C4-2B (cell line): ENCODE measurements around the gene L1CAM.

ENCODE experiments used
- H3K27ac ChIP-seq: fragments of 450-650 bp; 2 replicates; pipeline ENCODE4 v1.5.1; 2017
- ZFX ChIP-seq: fragments of 450-650 bp; IDR thresholded peaks from 2 replicates; pipeline ENCODE4 v1.6.1; 2017
- TF ChIP-seq, protein P1 (sequence below): fragments of 450-650 bp; conservative IDR thresholded peaks from 2 replicates; pipeline ENCODE4 v1.5.1; 2017; ENCODE audit warnings: mild to moderate bottlenecking

The L1CAM gene

DNA sequence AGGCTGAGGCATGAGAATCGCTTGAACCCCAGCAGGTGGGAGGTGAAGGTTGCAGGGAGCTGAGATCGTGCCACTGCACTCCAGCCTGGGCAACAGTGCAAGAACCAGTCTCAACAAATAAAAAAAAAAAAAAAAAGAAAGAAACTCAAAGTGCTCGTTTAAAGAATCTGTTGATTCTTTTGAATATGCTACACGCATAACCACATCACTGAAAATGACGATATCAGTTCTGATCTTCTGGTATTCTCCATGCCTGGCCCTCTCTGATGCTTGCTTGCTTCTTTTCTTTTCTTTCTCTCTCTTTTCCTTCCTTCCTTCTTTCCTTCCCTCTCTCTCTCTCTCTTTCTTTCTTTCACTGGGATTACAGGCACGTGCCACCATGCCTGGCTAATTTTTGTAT is 25.8 kb upstream of the L1CAM start:
- H3K27ac ChIP-seq = no peak overlapping the region
- TF ChIP-seq, protein P1, sequence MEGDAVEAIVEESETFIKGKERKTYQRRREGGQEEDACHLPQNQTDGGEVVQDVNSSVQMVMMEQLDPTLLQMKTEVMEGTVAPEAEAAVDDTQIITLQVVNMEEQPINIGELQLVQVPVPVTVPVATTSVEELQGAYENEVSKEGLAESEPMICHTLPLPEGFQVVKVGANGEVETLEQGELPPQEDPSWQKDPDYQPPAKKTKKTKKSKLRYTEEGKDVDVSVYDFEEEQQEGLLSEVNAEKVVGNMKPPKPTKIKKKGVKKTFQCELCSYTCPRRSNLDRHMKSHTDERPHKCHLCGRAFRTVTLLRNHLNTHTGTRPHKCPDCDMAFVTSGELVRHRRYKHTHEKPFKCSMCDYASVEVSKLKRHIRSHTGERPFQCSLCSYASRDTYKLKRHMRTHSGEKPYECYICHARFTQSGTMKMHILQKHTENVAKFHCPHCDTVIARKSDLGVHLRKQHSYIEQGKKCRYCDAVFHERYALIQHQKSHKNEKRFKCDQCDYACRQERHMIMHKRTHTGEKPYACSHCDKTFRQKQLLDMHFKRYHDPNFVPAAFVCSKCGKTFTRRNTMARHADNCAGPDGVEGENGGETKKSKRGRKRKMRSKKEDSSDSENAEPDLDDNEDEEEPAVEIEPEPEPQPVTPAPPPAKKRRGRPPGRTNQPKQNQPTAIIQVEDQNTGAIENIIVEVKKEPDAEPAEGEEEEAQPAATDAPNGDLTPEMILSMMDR = no peak
- no peak for TF ChIP-seq ZFX

DNA sequence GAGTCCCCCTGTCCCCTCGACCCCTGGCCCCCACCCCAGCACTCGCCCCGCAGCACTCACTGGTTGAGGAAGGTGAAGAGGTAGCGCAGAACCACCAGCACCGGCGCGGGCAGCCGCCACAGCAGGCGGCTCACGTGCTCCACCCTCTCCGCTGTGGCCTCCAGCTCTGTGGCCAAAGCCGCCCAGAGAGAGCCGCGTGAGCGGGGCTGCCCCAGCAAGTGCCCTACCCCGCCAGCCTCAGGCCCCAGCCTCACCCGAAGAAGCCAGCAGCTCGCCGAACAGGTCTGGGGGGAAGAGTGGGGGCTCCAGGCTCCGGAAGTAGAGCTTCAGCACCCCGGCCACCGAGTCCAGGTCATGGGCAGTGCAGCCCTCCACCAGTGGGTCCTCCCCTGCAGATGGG is 24.5 kb upstream of the L1CAM start:
- no peak overlapping the region; the same call in 1 of the 2 replicates for H3K27ac ChIP-seq
- TF ChIP-seq, protein P1 = no peak
- no peak for TF ChIP-seq ZFX

DNA sequence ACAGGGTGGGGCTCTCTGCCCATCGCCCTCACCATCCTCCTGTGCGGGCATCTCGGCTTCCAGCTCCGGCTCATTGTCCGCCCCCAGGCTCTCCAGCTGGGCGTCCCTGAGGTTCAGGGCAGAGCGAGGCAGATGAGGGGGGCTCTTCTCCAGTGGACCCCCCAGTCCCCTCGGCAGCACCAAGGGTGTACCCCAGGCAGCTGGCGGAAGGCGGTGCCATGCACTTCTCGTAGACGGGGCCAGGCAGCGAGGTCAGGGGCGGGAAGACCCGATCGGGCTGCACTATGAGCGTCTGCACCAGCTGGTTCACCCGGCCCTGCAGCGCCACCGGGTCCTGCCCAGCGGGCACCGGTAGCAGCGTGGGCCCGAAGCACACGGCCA is 24.0 kb upstream of the L1CAM start:
- no peak overlapping the region; the same call in 1 of the 2 replicates for H3K27ac ChIP-seq

DNA sequence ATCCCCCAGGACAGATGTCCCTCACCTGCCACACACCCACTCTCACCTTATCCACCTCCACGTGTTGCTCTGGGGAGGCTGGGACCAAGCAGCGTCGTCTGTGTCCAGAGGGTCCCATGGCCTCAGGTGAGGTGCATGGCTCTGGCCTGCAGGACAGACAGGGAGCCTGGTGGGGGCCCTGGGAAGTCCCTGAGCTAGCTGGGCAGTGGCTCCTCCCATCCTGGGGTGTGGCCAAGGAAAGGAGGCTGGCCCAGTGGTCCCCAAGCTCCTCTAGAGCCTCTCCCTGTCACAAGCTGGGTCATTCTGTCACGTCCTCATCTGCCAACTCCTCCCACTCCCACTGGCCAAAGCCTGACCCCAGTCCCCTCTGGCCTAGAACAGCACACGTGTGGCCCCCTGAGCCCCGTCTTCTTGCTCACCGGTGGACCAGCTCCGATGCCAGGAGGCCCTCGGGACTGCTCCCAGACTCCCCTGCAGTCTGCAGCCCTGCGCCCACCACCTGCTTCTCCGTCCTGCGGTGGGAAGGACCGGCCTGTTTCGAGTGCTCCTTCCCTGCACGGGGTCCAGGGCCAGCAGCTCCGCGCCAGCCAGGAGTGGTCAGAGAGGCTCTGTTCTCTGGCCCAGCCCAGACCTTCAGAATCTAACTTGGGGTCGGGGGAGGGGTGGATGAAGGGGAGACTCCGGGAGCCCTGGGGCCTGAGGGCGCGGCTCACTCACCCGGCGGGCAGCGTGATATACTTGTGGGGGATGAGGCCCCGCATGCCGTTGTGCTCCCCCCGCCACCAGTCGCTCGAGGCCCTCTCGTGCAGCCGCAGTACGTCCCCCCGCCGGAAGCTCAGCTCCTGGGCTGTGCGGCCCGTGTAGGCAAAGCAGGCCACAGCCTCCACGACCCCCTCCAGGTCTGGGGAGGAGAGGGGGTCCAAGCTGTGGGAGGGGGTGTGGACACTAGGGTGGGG is 23.3 kb upstream of the L1CAM start:
- TF ChIP-seq ZFX = no peak
- TF ChIP-seq, protein P1 = no peak
- no peak overlapping the region for H3K27ac ChIP-seq

More for the DNA sequence above, 24.0 kb upstream of the L1CAM start:
- TF ChIP-seq ZFX = no peak
- TF ChIP-seq, protein P1 = no peak

DNA sequence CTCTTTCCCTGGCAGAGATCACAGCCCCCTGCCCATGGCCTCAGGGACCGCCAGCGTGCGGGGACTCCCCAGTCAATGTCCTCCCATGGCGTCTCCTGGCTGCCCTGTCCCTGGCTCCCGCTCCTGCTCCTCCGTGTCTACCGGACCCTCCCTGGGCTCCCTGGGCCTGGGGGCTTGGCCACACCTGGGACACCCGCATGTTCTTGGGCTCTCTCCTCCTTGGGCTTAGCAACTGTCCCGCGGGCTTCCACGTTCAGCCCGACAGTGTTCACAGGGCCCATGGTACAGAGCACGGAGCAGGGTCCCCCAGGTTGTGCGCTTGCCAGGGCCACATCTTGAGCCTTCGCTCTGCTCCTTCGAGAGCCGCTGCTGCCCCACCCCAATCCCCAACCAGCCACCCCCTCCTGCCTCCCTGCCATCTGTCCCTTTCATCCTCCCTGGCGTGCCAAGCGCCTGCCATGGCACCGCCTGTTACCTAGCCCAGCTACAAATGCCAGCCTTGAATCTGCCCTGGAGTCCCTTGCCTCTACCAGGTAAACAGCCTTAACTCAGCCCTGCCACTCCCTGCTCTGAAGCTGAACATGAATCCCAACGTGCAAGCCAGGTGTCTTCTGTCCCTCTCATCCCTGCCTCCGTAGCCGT is 22.4 kb upstream of the L1CAM start:
- H3K27ac ChIP-seq = no peak overlapping the region
- no peak for TF ChIP-seq ZFX
- TF ChIP-seq, protein P1 = no peak

DNA sequence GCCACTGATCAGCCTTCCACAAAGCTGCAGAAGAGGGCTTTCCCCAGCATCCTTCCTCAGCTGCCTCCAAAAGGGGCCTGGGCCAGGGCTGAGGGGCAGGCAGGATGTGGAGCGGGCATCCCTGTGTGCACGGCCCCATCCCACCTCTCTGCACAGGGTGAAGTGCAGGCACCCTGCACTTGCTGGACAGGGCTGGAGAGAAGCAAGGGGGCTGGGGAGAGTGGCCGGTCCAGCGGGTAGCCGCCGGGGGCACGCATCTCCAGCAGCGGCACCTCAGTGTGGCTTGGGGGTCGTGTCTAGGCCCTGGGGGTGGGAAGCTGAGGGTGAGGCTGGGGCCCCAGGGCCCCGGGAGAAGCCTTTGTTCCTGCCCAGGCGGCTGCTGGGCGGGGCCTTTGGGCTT is 21.5 kb upstream of the L1CAM start:
- no peak overlapping the region for H3K27ac ChIP-seq
- TF ChIP-seq, protein P1 = no peak
- TF ChIP-seq ZFX = no peak
